ENCODE results near the gene DCLRE1B. TPM values are rescaled to one million over a fixed set of nuclear protein-coding genes. Genes with fewer than 3 reads are reported as not detected.

The DCLRE1B gene
- total RNA-seq, 1 donor from 2014 or later = 6.4 TPM

DNA sequence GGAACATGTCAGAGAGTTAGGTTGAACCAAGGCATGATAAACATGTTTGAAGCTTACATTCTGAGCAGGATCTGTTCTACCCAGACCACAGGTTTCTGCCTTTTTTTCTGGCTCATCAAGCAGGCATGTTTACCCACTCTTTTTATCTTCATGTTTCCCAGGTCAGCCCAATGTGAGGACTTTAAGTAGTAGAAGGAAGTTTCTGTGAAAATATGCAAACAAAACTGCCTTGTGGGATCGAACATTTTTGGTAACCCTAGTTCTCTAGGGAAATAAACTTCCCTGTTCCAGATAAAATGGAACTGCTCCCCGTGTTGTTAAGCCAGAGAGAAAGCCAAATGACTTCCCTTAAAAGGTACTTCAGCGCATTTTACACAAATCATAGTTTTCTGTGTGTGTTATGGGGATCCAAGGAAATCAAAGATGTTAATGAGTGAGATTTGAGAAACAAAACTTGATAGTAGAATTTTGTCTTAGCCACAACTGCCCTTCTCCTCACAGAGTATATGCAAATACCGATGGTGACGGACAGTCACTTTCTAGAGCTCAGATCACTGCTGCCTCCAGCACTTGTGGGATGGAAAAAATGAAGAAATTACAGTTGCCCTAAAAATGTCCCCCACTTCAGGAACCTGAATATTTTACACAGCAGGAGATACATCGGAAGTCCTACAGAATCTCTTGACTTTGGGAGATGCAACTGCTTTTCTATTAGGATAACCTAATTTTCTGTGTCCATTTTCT lies 23.2 kb downstream of the DCLRE1B start:
- no peak for DNase-seq

GRCh38 chr1:113928941-113929749 lies 24.0 kb downstream of the DCLRE1B start, which contains the start of gene HIPK1:
Gene HIPK1 (plus strand): TSS chr1:113929324.
- DNase-seq = peak; percentile 92

- DNase-seq = peak; percentile 63
Measured at GRCh38 chr1:113929750-113930498, 24.8 kb downstream of the DCLRE1B start.

DNA sequence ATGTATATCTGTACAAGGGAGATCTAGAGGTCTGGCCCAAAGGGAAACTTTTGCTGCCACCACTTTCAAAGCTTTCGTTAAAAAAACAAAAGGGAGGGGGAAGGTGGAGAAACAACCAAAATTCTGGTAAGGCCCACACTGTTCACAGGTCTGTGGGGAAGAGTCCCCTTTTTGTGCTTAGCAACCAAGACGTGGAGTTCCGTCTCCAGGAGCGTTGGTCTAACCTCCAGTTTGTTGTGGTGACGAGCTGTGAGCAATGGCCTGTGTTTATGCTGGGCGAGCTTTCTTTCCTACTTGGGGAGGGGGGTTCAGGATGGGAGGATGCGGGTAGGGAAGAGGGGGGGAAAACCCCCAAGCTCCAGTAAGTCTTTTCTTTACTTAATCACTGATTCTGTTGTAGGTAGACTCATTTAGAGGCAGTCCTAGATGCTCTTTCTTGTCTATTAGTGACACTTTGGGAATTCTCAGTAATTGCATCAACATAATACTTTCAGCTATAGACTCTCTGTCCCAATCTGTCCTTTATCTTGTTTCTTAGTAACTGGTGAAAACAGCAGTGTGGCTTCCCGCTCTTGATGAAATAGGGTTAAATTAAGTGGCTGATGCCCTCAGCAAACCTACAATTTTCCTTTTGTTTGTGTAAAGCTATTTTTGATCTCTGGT lies 25.5 kb downstream of the DCLRE1B start:
- no peak for DNase-seq

DNA sequence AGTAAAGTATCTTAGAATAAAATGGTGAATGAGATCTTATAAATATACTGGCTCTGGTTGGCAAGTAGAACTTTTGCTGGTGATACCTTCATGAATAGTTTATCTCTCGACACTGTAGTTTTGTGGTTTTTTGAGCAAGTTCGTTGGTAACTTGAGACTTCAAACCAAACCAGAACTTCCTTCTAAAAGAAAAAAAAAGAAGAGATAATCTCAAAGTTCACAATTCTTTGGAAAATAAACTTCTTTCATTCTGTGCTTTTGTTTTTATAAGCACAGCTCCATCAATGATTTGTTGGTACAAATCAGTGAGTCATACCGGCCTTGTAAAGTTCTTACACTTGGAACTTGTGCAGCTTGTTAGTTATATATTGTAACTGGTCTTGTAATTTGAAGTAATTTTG lies 26.3 kb downstream of the DCLRE1B start:
- no peak for DNase-seq

DNA sequence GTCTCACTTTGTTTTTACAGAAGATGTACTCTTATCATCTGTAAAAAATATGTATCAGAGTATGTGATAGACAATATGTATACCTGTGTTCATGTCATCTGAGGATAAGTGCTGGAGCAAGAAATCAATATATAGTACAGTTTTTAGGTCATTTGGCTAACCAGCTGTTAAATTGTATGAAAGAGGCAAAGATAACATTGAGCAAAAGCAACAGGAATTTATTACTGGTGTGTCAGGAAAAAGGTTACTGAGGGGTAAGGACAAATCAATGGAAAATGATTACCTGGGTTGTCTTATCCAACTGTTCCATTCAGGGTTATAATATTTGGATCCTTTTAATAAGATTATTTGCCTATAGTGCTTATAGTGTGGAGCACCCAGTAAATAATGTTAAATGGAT lies 28.9 kb downstream of the DCLRE1B start:
- no peak for DNase-seq

- no peak for DNase-seq
Measured at GRCh38 chr1:113934511-113935055, 29.5 kb downstream of the DCLRE1B start.

- no peak for DNase-seq
Measured at GRCh38 chr1:113935176-113935575, 30.1 kb downstream of the DCLRE1B start.

- no peak for DNase-seq
Measured at GRCh38 chr1:113935970-113936369, 30.8 kb downstream of the DCLRE1B start.

DNA sequence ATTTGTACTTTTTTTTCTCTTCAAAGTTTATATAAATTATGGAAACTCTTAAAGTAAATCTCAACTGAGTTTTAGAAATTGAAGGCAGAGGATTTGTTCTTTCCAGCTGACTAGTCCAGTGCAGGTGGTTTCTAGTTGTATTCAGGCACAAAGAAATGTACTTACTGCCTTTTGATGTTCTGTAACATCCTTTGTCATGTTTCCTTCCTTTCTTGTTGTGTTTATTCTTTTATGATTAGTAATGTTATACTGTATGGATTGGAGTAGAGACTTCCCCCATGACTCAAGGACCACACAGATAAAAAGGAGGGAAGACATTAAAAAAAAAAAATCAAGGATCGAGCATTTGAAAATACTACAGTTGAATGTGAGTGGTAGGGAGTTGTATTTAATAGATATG lies 32.0 kb downstream of the DCLRE1B start:
- no peak for DNase-seq

DNA sequence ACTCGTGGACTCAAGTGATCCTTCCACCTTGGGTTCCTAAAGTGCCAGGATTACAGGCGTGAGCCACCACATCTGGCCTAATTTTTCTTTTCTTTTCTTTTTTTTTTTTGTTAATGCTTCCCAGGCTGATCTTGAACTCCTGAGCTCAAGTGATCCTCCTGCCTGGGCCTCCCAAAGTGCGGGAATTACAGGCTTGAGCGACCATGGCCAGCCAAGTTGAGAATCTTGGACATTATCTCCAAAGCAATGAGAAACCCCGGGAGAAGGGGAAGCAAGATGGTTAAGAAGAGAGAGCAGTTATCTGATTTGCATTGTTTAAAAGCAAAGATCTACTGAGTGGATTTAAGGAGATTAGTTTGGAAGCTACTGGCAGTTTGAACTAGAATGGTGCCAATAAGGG lies 33.1 kb downstream of the DCLRE1B start:
- DNase-seq = no peak

DNA sequence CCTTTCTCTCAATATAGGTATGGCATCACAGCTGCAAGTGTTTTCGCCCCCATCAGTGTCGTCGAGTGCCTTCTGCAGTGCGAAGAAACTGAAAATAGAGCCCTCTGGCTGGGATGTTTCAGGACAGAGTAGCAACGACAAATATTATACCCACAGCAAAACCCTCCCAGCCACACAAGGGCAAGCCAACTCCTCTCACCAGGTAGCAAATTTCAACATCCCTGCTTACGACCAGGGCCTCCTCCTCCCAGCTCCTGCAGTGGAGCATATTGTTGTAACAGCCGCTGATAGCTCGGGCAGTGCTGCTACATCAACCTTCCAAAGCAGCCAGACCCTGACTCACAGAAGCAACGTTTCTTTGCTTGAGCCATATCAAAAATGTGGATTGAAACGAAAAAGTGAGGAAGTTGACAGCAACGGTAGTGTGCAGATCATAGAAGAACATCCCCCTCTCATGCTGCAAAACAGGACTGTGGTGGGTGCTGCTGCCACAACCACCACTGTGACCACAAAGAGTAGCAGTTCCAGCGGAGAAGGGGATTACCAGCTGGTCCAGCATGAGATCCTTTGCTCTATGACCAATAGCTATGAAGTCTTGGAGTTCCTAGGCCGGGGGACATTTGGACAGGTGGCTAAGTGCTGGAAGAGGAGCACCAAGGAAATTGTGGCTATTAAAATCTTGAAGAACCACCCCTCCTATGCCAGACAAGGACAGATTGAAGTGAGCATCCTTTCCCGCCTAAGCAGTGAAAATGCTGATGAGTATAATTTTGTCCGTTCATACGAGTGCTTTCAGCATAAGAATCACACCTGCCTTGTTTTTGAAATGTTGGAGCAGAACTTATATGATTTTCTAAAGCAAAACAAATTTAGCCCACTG lies 35.5 kb downstream of the DCLRE1B start:
- DNase-seq = no peak

DNA sequence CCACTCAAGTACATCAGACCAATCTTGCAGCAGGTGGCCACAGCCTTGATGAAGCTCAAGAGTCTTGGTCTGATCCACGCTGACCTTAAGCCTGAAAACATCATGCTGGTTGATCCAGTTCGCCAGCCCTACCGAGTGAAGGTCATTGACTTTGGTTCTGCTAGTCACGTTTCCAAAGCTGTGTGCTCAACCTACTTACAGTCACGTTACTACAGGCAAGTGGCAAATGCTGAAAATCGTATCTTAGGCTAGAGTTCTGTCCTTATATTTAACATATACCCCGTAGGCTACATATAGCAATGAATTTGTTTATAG lies 36.1 kb downstream of the DCLRE1B start:
- DNase-seq = no peak

DNA sequence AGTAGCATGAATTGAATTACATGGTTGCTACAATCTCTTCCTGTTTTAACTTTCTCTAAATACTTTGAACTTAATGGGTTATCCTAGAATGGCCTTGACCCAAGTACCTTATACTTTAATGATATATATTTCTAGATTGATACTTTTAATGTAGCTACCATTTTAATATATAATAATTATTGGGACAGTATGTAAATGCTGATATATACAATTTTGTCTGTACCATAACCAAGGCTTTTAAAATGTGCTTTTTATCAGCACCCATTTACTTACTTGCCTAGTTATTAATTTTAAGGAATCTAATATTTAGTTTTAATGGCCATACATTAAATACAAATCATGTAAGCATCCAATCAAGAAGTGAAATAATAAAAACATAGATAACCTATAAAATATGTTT lies 37.4 kb downstream of the DCLRE1B start:
- no peak for DNase-seq

DNA sequence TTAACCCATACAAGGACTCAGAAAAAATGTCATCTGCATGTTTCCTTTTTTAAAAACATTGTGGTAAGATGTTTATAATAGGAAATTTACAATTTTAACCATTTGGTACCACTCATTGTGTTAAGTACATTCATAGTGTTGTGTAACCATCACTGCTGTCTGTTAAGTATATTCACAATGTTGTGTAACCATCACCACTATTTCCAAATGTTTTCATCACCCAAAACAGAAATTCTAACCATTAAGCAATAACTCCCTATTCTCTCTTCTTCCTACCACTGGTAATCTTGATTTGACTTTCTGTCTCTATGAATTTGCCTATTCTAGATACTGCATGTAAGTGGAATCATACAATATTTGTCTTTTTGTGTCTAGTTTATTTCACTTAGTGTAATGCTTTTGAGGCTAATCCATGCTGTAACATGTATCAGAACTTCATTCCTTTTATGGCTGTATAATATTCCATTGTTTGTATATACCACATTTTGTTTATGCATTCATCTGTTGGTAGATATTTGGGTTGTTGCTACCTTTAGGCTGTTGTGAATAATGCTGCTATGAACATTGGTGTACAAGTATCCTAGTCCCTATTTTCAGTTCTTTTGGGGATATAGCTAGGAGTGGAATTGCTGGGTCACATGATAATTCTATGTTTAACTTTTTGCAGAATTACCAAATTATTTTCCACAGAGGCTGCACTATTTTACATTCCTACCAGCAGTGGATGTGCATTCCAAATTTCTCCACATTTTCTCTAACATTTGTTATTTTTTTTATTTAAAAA lies 38.1 kb downstream of the DCLRE1B start:
- DNase-seq = no peak

- DNase-seq = no peak
Measured at GRCh38 chr1:113945329-113945728, 40.2 kb downstream of the DCLRE1B start.

DNA sequence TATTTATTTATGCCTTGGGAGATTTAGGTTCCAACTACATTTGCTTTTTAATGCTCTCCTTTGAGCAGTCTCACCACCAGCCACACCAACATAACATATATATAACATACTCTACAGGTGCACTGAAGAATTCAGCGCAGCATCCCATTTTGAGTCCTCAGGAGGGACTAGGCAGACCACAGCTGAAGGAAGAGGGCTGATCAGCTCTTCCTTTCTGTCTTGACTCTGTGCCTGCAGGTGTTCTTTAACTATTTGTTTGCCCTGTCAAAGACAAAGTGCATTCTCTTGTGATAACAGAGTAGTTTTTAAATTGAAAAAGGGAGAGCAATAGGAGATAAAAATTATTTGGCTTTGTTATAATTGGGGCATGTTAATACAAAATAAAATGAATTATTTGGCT lies 41.0 kb downstream of the DCLRE1B start:
- no peak for DNase-seq

- no peak for DNase-seq
Measured at GRCh38 chr1:113946678-113947387, 41.7 kb downstream of the DCLRE1B start.

- no peak for DNase-seq
Measured at GRCh38 chr1:113947388-113948107, 42.4 kb downstream of the DCLRE1B start.
